HCT116 (cell line): ENCODE data around the gene LRRC4C. TPM values are rescaled to one million over a fixed set of nuclear protein-coding genes. Genes with fewer than 3 reads are reported as not detected.

Source experiments
- ATAC-seq: fragments of 200-7000 bp; cut with Tn5 transposase; 2 replicates; pipeline ENCODE4 v1.9.1; 2020; ENCODE audit warnings: mild to moderate bottlenecking, moderate library complexity
- BruUV-seq: library from RNA; stranded (reverse); fragments of 400-500 nt; replicated peaks from 2 replicates; lab custom pipeline; 2021; lab: Mats Ljungman, UMichigan
- CTCF ChIA-PET: fragments of 300-600 bp; sonication (Branson Sonifier 250); formaldehyde crosslinking; loops from one replicate; lab custom pipeline; 2021; ENCODE audit warnings: antibody characterized with exemption; lab: Charles Lee
- POLR2A ChIA-PET: fragments of 300-600, 350-600 bp; sonication (Branson Sonifier 250); formaldehyde crosslinking; loops from one replicate; lab custom pipeline; 2021; ENCODE audit warnings: antibody characterized with exemption; lab: Charles Lee
- RAD21 ChIA-PET, 2 experiments: fragments of 300-600 bp; sonication (Branson Sonifier 250); formaldehyde crosslinking; loops; one replicate each; lab custom pipeline; 2023; ENCODE audit warnings: low total read pairs in 2 of 2; ENCODE audit not compliant: uncharacterized antibody in 2 of 2, unreplicated experiment in 2 of 2, low non-redundant PET in 1 of 2; lab: Charles Lee
- DNase-seq: peaks from one replicate; pipeline ENCODE4 v3.0.0-alpha.2; 2010; ENCODE audit warnings: low read depth, low spot score
- H2AFZ ChIP-seq: fragments of 200-600 bp; shearing (Covaris generic), sonication (generic); 2 replicates; pipeline ENCODE4 v1.6.1; 2017; ENCODE audit warnings: low read depth, mixed run types, mixed read lengths, antibody characterized with exemption, low read length; ENCODE audit not compliant: poor library complexity, severe bottlenecking
- H3K27ac ChIP-seq: 2 replicates; pipeline ENCODE4 v1.5.1; 2012; ENCODE audit warnings: low read depth, low read length
- H3K27me3 ChIP-seq: fragments of 200-600 bp; sonication (generic); 2 replicates; pipeline ENCODE4 v1.6.1; 2016; ENCODE audit warnings: mixed run types, low read length, mixed read lengths; ENCODE audit not compliant: insufficient read depth
- H3K36me3 ChIP-seq, 2 experiments: fragments of 200-500 bp in 1 of 2; fragments of 200-600 bp in 1 of 2; sonication (Bioruptor generic) in 1 of 2; sonication (generic) in 1 of 2; 2 replicates each; pipeline versions ENCODE4 v1.5.1 to v1.6.1; 2014 to 2016; ENCODE audit warnings: low read length in 2 of 2, inconsistent platforms in 1 of 2, mixed read lengths in 1 of 2, mixed run types in 1 of 2; ENCODE audit not compliant: insufficient read depth in 2 of 2, control insufficient read depth in 1 of 2
- H3K4me1 ChIP-seq, 2 experiments: fragments of 200-600 bp in 1 of 2; sonication (generic) in 1 of 2; 2 replicates each; pipeline versions ENCODE4 v1.5.1 to v1.6.1; 2012 to 2017; ENCODE audit warnings: low read length in 2 of 2, inconsistent platforms in 1 of 2, mild to moderate bottlenecking in 1 of 2, mixed read lengths in 1 of 2, mixed run types in 1 of 2, moderate library complexity in 1 of 2; ENCODE audit not compliant: insufficient read depth in 2 of 2, control insufficient read depth in 1 of 2
- H3K4me2 ChIP-seq: fragments of 200-600 bp; sonication (generic); 2 replicates; pipeline ENCODE4 v1.6.1; 2017; ENCODE audit warnings: mixed run types, low read length, mixed read lengths
- H3K4me3 ChIP-seq, 2 experiments: fragments of 200-600 bp in 1 of 2; sonication (generic) in 1 of 2; replicated peaks in 1 of 2; 2 replicates each; pipeline ENCODE4 v1.5.1; 2011 to 2016; ENCODE audit warnings: low read length in 2 of 2, control low read depth in 1 of 2, low read depth in 1 of 2, mild to moderate bottlenecking in 1 of 2, mixed read lengths in 1 of 2, mixed run types in 1 of 2
- H3K79me2 ChIP-seq: fragments of 200-600 bp; sonication (generic); 2 replicates; pipeline ENCODE4 v1.6.1; 2017; ENCODE audit warnings: mild to moderate bottlenecking, mixed run types, low read length, moderate library complexity, mixed read lengths; ENCODE audit not compliant: insufficient read depth
- H3K9ac ChIP-seq: fragments of 200-600 bp; sonication (generic); 2 replicates; pipeline ENCODE4 v1.6.1; 2016; ENCODE audit warnings: low read length, mixed read lengths
- H3K9me2 ChIP-seq: fragments of 200-600 bp; sonication (generic), shearing (Covaris generic); 2 replicates; pipeline ENCODE4 v1.6.1; 2017; ENCODE audit warnings: mixed run types, mild to moderate bottlenecking, moderate library complexity; ENCODE audit not compliant: insufficient read depth
- H3K9me3 ChIP-seq, 2 experiments: fragments of 200-500 bp in 1 of 2; fragments of 200-600 bp in 1 of 2; sonication (Bioruptor generic) in 1 of 2; sonication (generic) in 1 of 2; 2 replicates each; pipeline ENCODE4 v1.6.1; 2014 to 2017; ENCODE audit warnings: low read length in 2 of 2, mixed read lengths in 2 of 2, inconsistent platforms in 1 of 2, low read depth in 1 of 2, mild to moderate bottlenecking in 1 of 2, mixed run types in 1 of 2, moderate library complexity in 1 of 2; ENCODE audit not compliant: control insufficient read depth in 1 of 2, insufficient read depth in 1 of 2
- H4K20me1 ChIP-seq: fragments of 200-600 bp; sonication (generic), shearing (Covaris generic); 2 replicates; pipeline ENCODE4 v1.6.1; 2017; ENCODE audit warnings: mixed run types, mild to moderate bottlenecking, moderate library complexity; ENCODE audit not compliant: insufficient read depth
- CEBPB ChIP-seq: IDR thresholded peaks from 2 replicates; pipeline ENCODE4 v1.6.1; 2012; ENCODE audit warnings: low read depth
- EZH2phosphoT487 ChIP-seq: fragments of 200-600 bp; IDR thresholded peaks from 2 replicates; pipeline ENCODE4 v1.6.1; 2018; ENCODE audit warnings: antibody characterized with exemption, borderline replicate concordance
- FOSL1 ChIP-seq: IDR thresholded peaks from 2 replicates; pipeline ENCODE4 v1.6.1; 2012; ENCODE audit warnings: low read depth
- JUND ChIP-seq: IDR thresholded peaks from 2 replicates; pipeline ENCODE4 v1.6.1; 2012
- POLR2A ChIP-seq: IDR thresholded peaks from 2 replicates; pipeline ENCODE4 v1.7.0; 2011; ENCODE audit warnings: borderline replicate concordance; ENCODE audit not compliant: insufficient read depth, insufficient read length; ENCODE audit errors: extremely low read depth
- POLR2AphosphoS5 ChIP-seq: IDR thresholded peaks from 2 replicates; pipeline ENCODE4 v1.6.1; 2011; ENCODE audit warnings: mild to moderate bottlenecking, low read depth, low read length, moderate library complexity
- RAD21 ChIP-seq: IDR thresholded peaks from 2 replicates; pipeline ENCODE4 v1.6.1; 2012; ENCODE audit warnings: low read depth, mild to moderate bottlenecking
- SIN3A ChIP-seq: IDR thresholded peaks from 2 replicates; pipeline ENCODE4 v1.6.1; 2012; ENCODE audit warnings: low read depth
- SP1 ChIP-seq: IDR thresholded peaks from 2 replicates; pipeline ENCODE4 v1.6.1; 2012; ENCODE audit warnings: low read depth
- SRF ChIP-seq: IDR thresholded peaks from 2 replicates; pipeline ENCODE4 v1.6.1; 2012; ENCODE audit warnings: low read depth
- TCF7L2 ChIP-seq: IDR thresholded peaks from 2 replicates; pipeline ENCODE4 v1.7.0; 2011; ENCODE audit warnings: borderline replicate concordance, inconsistent platforms; ENCODE audit not compliant: insufficient read depth, insufficient read length; ENCODE audit errors: extremely low read depth
- YY1 ChIP-seq: IDR thresholded peaks from 2 replicates; pipeline ENCODE4 v1.6.1; 2011; ENCODE audit warnings: low read length, low read depth, moderate library complexity, mild to moderate bottlenecking; ENCODE audit not compliant: insufficient replicate concordance; ENCODE audit errors: extremely low read depth
- ZFX ChIP-seq: fragments of 450-650 bp; IDR thresholded peaks from 2 replicates; pipeline ENCODE4 v1.6.1; 2017
- ZNF274 ChIP-seq: fragments of 200-500 bp; sonication (Bioruptor generic); IDR thresholded peaks from 2 replicates; pipeline ENCODE4 v1.6.1; 2014; ENCODE audit warnings: mild to moderate bottlenecking, low read depth, low read length, inconsistent platforms
- intact Hi-C: fragments of 100-400 bp; cut with micrococcal nuclease; formaldehyde crosslinking; loops from 2 replicates; pipeline ENCODE4 v1.10.0; 2022
- total RNA-seq: library from RNA; stranded (reverse); gene quantifications from one replicate; pipeline ENCODE4 v1.2.1, GENCODE V29; 2021; ENCODE audit not compliant: unreplicated experiment
- TF ChIP-seq, protein P1 (sequence below): IDR thresholded peaks from 2 replicates; pipeline ENCODE4 v1.6.1; 2012
- TF ChIP-seq, protein P2 (sequence below), 3 experiments: fragments of 200-600 bp in 1 of 3; sonication (generic) in 1 of 3; IDR thresholded peaks in 2 of 3; conservative IDR thresholded peaks in 1 of 3; 2 replicates each; pipeline ENCODE4 v1.5.1; 2012 to 2017; ENCODE audit warnings: low read depth in 2 of 3, low read length in 2 of 3, antibody characterized with exemption in 1 of 3, borderline replicate concordance in 1 of 3, control low read depth in 1 of 3, mild to moderate bottlenecking in 1 of 3, mixed read lengths in 1 of 3, mixed run types in 1 of 3, moderate library complexity in 1 of 3; ENCODE audit not compliant: insufficient read depth in 1 of 3
- TF ChIP-seq, protein P3 (sequence below): IDR thresholded peaks from 2 replicates; pipeline ENCODE4 v1.6.1; 2012; ENCODE audit warnings: low read depth
- TF ChIP-seq, protein P4 (sequence below): IDR thresholded peaks from 2 replicates; pipeline ENCODE4 v1.6.1; 2012
- TF ChIP-seq, protein P5 (sequence below): IDR thresholded peaks from 2 replicates; pipeline ENCODE4 v1.6.1; 2011; ENCODE audit warnings: mild to moderate bottlenecking, low read length, moderate library complexity; ENCODE audit not compliant: insufficient replicate concordance; ENCODE audit errors: extremely low read depth

Gene LRRC4C
- total RNA-seq, 1 experiment from 2014 or later = not detected

DNA sequence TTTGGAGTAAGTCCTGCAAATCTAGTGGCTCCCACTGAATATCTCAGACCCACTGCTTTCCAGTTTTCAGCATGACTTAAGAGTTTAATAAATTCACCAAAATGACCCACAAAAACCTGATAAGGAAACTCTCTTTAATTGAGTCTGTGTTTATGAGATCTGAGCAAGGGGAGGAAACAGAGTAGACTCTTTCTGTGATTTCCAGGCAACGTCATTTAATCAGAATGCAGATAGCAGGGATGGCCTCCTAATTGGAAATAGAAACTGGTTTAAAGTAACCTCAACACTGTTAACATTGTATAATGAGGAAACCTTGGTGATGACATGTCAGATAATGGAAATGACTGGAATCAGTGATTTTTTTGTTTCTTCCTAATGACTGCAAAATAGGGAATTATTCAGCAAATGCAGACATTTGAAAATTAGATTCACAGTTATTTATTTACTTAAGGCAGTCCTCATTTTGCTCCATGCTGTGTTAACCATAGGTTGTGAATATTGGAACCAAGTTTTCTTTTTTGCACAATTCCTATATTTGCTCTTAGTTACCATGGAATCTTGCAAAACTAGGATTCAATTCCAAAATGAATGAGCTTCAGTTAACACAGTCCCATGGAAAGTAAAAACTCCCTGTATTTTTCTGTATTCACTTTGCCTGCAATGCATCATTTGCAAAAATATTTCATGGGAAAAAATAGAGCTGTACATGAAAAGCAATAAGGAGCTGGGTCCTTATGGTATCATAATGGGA lies 1324.5 kb downstream of the LRRC4C start:
- H3K9me3 ChIP-seq = peaks cover 8 to 15% of the 10 kb centered on the region in 2 experiments; a peak in 2 of 4 replicates
- no peaks in the 10 kb centered on the region for H3K9me2 ChIP-seq
- BruUV-seq = no TSS peak
- no peak overlapping the region for H3K9ac ChIP-seq
- DNase-seq (no peak), ATAC-seq (no peak)
- H3K79me2 ChIP-seq = no peaks in the 10 kb centered on the region
- no peak overlapping the region for H3K4me3 ChIP-seq
- no peak overlapping the region for H3K27ac ChIP-seq
- intact Hi-C loops = no loop called here
- ChIA-PET CTCF (no interaction called here), RAD21 (no interaction called here)
- no peak overlapping the region for H2AFZ ChIP-seq
- no peak overlapping the region for H3K4me2 ChIP-seq
- TF ChIP-seq, protein P1, sequence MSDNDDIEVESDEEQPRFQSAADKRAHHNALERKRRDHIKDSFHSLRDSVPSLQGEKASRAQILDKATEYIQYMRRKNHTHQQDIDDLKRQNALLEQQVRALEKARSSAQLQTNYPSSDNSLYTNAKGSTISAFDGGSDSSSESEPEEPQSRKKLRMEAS = no peak
- TF ChIP-seq POLR2AphosphoS5 (no peak), SP1 (no peak), EZH2phosphoT487 (no peak), JUND (no peak), SIN3A (no peak), YY1 (no peak), TCF7L2 (no peak), ZNF274 (no peak), CEBPB (no peak), FOSL1 (no peak), POLR2A (no peak), ZFX (no peak), SRF (no peak), RAD21 (no peak)
- TF ChIP-seq, protein P2, sequence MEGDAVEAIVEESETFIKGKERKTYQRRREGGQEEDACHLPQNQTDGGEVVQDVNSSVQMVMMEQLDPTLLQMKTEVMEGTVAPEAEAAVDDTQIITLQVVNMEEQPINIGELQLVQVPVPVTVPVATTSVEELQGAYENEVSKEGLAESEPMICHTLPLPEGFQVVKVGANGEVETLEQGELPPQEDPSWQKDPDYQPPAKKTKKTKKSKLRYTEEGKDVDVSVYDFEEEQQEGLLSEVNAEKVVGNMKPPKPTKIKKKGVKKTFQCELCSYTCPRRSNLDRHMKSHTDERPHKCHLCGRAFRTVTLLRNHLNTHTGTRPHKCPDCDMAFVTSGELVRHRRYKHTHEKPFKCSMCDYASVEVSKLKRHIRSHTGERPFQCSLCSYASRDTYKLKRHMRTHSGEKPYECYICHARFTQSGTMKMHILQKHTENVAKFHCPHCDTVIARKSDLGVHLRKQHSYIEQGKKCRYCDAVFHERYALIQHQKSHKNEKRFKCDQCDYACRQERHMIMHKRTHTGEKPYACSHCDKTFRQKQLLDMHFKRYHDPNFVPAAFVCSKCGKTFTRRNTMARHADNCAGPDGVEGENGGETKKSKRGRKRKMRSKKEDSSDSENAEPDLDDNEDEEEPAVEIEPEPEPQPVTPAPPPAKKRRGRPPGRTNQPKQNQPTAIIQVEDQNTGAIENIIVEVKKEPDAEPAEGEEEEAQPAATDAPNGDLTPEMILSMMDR (IDR thresholded peaks at IDR 0.05 in 2 of 3, conservative IDR thresholded peaks at IDR 0.05 in 1 of 3; ENCODE audit: borderline replicate concordance in 1 of 3, insufficient read depth in 1 of 3, low read depth in 2 of 3, low read length in 2 of 3) = no peak
- TF ChIP-seq, protein P3, sequence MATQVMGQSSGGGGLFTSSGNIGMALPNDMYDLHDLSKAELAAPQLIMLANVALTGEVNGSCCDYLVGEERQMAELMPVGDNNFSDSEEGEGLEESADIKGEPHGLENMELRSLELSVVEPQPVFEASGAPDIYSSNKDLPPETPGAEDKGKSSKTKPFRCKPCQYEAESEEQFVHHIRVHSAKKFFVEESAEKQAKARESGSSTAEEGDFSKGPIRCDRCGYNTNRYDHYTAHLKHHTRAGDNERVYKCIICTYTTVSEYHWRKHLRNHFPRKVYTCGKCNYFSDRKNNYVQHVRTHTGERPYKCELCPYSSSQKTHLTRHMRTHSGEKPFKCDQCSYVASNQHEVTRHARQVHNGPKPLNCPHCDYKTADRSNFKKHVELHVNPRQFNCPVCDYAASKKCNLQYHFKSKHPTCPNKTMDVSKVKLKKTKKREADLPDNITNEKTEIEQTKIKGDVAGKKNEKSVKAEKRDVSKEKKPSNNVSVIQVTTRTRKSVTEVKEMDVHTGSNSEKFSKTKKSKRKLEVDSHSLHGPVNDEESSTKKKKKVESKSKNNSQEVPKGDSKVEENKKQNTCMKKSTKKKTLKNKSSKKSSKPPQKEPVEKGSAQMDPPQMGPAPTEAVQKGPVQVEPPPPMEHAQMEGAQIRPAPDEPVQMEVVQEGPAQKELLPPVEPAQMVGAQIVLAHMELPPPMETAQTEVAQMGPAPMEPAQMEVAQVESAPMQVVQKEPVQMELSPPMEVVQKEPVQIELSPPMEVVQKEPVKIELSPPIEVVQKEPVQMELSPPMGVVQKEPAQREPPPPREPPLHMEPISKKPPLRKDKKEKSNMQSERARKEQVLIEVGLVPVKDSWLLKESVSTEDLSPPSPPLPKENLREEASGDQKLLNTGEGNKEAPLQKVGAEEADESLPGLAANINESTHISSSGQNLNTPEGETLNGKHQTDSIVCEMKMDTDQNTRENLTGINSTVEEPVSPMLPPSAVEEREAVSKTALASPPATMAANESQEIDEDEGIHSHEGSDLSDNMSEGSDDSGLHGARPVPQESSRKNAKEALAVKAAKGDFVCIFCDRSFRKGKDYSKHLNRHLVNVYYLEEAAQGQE = no peak
- TF ChIP-seq, protein P4, sequence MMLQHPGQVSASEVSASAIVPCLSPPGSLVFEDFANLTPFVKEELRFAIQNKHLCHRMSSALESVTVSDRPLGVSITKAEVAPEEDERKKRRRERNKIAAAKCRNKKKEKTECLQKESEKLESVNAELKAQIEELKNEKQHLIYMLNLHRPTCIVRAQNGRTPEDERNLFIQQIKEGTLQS = no peak
- TF ChIP-seq, protein P5, sequence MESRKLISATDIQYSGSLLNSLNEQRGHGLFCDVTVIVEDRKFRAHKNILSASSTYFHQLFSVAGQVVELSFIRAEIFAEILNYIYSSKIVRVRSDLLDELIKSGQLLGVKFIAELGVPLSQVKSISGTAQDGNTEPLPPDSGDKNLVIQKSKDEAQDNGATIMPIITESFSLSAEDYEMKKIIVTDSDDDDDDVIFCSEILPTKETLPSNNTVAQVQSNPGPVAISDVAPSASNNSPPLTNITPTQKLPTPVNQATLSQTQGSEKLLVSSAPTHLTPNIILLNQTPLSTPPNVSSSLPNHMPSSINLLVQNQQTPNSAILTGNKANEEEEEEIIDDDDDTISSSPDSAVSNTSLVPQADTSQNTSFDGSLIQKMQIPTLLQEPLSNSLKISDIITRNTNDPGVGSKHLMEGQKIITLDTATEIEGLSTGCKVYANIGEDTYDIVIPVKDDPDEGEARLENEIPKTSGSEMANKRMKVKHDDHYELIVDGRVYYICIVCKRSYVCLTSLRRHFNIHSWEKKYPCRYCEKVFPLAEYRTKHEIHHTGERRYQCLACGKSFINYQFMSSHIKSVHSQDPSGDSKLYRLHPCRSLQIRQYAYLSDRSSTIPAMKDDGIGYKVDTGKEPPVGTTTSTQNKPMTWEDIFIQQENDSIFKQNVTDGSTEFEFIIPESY = no peak
- TF ChIP-seq, all 23 proteins: peak for 0
- POLR2A ChIA-PET = no interaction called here
- Histone ChIP-seq H3K36me3 (no peaks in the 10 kb centered on the region), H4K20me1 (no peaks in the 10 kb centered on the region), H3K4me1 (no peaks in the 10 kb centered on the region), H3K27me3 (no peaks in the 10 kb centered on the region)
